SK-N-SH treated with all-trans-retinoic acid at 6 μM for 48 hours (cell line): ENCODE results near the gene ZW10.

Experiments
- ARNTL ChIP-seq: fragments of 450-650 bp; formaldehyde crosslinking; IDR thresholded peaks from 2 replicates; pipeline ENCODE4 v1.5.0; 2020; ENCODE audit warnings: low read depth, mild to moderate bottlenecking, moderate library complexity, borderline replicate concordance
- BACH2 ChIP-seq: fragments of 250-450 bp; sonication (Bioruptor Pico); IDR thresholded peaks from 2 replicates; pipeline ENCODE4 v1.9.0; 2021; ENCODE audit warnings: mild to moderate bottlenecking, borderline replicate concordance
- ESRRG ChIP-seq: fragments of 250-450 bp; sonication (Bioruptor Pico); IDR thresholded peaks from 2 replicates; pipeline ENCODE4 v1.6.1; 2021; ENCODE audit warnings: mild to moderate bottlenecking
- OSR1 ChIP-seq: fragments of 250-450 bp; sonication (Bioruptor Pico); IDR thresholded peaks from 2 replicates; pipeline ENCODE4 v1.8.0; 2022; ENCODE audit warnings: moderate library complexity, mild to moderate bottlenecking, inconsistent platforms
- PATZ1 ChIP-seq: fragments of 250-450 bp; sonication (Bioruptor Pico); IDR thresholded peaks from 2 replicates; pipeline ENCODE4 v1.8.0; 2020; ENCODE audit warnings: mild to moderate bottlenecking, moderate library complexity, borderline replicate concordance
- PPARA ChIP-seq: fragments of 250-450 bp; sonication (Bioruptor Pico); IDR thresholded peaks from 2 replicates; pipeline ENCODE4 v1.5.0; 2020; ENCODE audit warnings: mild to moderate bottlenecking, borderline replicate concordance
- RARB ChIP-seq: fragments of 250-450 bp; sonication (Bioruptor Pico); IDR thresholded peaks from 2 replicates; pipeline ENCODE4 v1.8.0; 2021; ENCODE audit warnings: mild to moderate bottlenecking, moderate library complexity
- SNAI2 ChIP-seq: fragments of 250-450 bp; sonication (Bioruptor Pico); IDR thresholded peaks from 2 replicates; pipeline ENCODE4 v1.5.0; 2020; ENCODE audit warnings: mild to moderate bottlenecking, moderate library complexity
- ZFP3 ChIP-seq: fragments of 250-450 bp; sonication (Bioruptor Pico); IDR thresholded peaks from 2 replicates; pipeline ENCODE4 v1.5.0; 2020; ENCODE audit warnings: mild to moderate bottlenecking, moderate library complexity
- ZFP30 ChIP-seq: fragments of 450-650 bp; formaldehyde crosslinking; IDR thresholded peaks from 2 replicates; pipeline ENCODE4 v1.5.0; 2022; ENCODE audit warnings: mild to moderate bottlenecking, moderate library complexity
- ZNF8 ChIP-seq: fragments of 450-650 bp; formaldehyde crosslinking; IDR thresholded peaks from 2 replicates; pipeline ENCODE4 v1.5.0; 2020; ENCODE audit warnings: mild to moderate bottlenecking, moderate library complexity
- TF ChIP-seq, protein P1 (sequence below): fragments of 250-450 bp; sonication (Bioruptor Pico); IDR thresholded peaks from 2 replicates; pipeline ENCODE4 v1.5.0; 2020; ENCODE audit warnings: mild to moderate bottlenecking, moderate library complexity
- TF ChIP-seq, protein P2 (sequence below): fragments of 250-450 bp; sonication (Bioruptor Pico); IDR thresholded peaks from 2 replicates; pipeline ENCODE4 v1.5.1; 2020; ENCODE audit warnings: low read depth, mild to moderate bottlenecking, moderate library complexity

DNA sequence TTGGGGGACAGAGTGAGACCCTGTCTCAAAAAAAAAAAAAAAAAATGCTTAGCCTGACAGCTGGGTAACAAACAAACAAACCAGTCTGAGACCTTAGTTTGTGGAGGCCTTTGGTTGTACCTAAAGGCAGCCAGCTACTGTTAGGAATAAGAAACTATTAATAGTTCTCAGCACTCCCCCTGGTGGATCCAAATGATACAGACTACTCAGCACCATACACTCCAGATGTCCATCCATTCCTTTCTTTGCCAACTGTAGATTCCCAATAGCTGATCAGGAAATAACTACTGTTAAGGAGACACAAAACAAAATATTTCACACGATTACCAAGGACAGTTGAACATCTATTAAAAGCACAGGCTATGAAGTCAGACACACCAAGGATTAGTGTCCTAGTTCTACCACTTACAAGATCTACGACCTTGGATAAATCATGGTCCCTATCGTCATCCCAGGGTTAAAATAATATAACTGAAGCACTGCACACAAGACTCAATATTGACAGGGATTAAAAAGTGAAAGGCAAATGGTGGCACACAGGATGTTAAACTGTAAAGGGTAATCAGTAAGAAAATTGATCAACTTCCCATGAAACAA is 23.3 kb upstream of the ZW10 start:
- TF ChIP-seq ZNF8 (CRISPR knock-in tag) (no peak), RARB (CRISPR knock-in tag) (no peak), ZFP30 (CRISPR knock-in tag) (no peak), ZFP3 (CRISPR knock-in tag) (no peak), OSR1 (CRISPR knock-in tag) (no peak), ARNTL (CRISPR knock-in tag) (no peak), SNAI2 (CRISPR knock-in tag) (no peak), PATZ1 (CRISPR knock-in tag) (no peak), PPARA (CRISPR knock-in tag) (no peak), BACH2 (no peak), ESRRG (no peak)
- TF ChIP-seq, protein P1, sequence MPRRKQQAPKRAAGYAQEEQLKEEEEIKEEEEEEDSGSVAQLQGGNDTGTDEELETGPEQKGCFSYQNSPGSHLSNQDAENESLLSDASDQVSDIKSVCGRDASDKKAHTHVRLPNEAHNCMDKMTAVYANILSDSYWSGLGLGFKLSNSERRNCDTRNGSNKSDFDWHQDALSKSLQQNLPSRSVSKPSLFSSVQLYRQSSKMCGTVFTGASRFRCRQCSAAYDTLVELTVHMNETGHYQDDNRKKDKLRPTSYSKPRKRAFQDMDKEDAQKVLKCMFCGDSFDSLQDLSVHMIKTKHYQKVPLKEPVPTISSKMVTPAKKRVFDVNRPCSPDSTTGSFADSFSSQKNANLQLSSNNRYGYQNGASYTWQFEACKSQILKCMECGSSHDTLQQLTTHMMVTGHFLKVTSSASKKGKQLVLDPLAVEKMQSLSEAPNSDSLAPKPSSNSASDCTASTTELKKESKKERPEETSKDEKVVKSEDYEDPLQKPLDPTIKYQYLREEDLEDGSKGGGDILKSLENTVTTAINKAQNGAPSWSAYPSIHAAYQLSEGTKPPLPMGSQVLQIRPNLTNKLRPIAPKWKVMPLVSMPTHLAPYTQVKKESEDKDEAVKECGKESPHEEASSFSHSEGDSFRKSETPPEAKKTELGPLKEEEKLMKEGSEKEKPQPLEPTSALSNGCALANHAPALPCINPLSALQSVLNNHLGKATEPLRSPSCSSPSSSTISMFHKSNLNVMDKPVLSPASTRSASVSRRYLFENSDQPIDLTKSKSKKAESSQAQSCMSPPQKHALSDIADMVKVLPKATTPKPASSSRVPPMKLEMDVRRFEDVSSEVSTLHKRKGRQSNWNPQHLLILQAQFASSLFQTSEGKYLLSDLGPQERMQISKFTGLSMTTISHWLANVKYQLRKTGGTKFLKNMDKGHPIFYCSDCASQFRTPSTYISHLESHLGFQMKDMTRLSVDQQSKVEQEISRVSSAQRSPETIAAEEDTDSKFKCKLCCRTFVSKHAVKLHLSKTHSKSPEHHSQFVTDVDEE (CRISPR knock-in tag), result no peak
- TF ChIP-seq, protein P2, sequence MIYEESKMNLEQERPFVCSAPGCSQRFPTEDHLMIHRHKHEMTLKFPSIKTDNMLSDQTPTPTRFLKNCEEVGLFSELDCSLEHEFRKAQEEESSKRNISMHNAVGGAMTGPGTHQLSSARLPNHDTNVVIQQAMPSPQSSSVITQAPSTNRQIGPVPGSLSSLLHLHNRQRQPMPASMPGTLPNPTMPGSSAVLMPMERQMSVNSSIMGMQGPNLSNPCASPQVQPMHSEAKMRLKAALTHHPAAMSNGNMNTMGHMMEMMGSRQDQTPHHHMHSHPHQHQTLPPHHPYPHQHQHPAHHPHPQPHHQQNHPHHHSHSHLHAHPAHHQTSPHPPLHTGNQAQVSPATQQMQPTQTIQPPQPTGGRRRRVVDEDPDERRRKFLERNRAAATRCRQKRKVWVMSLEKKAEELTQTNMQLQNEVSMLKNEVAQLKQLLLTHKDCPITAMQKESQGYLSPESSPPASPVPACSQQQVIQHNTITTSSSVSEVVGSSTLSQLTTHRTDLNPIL, result no peak
